Stimulated activated naive B cell treated with anti-CD40 and anti-IgM and Interleukin-4, amounts not matched to agents 10 μg/mL and 1 μg/mL and 100 μg/mL, for 72 hours (primary cell): Measurements from ENCODE around the gene KRT7.
"Not testable (repeated sequence)": the region's sequence is repeated elsewhere in the genome, so short reads cannot be mapped to it uniquely, and the experiment has no call there.

Experiments
- ATAC-seq, 2 donors: fragments of 150-1000 bp; cut with Tn5 transposase; replicated peaks; 2 replicates each; pipeline ENCODE4 v1.10.0; 2021; ENCODE audit warnings: moderate library complexity in 1 of 2
- DNase-seq: peaks from one replicate; pipeline ENCODE4 v3.0.0; 2021
- H3K27ac Mint-ChIP-seq: one replicate; pipeline ENCODE4 v1.8.0; 2022; ENCODE audit warnings: mild to moderate bottlenecking, mixed read lengths
- H3K27me3 Mint-ChIP-seq, 2 donors: one replicate each; pipeline ENCODE4 v1.8.0; 2022; ENCODE audit warnings: mixed read lengths in 2 of 2
- H3K36me3 Mint-ChIP-seq, 2 donors: one replicate each; pipeline ENCODE4 v1.8.0; 2022; ENCODE audit warnings: mixed read lengths in 2 of 2, mild to moderate bottlenecking in 1 of 2
- H3K4me1 Mint-ChIP-seq, 2 donors: one replicate each; pipeline ENCODE4 v1.8.0; 2022; ENCODE audit warnings: mixed read lengths in 2 of 2, mild to moderate bottlenecking in 1 of 2
- H3K4me3 Mint-ChIP-seq, 2 donors: one replicate each; pipeline ENCODE4 v1.8.0; 2022; ENCODE audit warnings: mild to moderate bottlenecking in 2 of 2, mixed read lengths in 2 of 2, moderate library complexity in 1 of 2
- H3K9me3 Mint-ChIP-seq, 2 donors: one replicate each; pipeline ENCODE4 v1.8.0; 2022; ENCODE audit warnings: mixed read lengths in 2 of 2, mild to moderate bottlenecking in 1 of 2

Gene KRT7

DNA sequence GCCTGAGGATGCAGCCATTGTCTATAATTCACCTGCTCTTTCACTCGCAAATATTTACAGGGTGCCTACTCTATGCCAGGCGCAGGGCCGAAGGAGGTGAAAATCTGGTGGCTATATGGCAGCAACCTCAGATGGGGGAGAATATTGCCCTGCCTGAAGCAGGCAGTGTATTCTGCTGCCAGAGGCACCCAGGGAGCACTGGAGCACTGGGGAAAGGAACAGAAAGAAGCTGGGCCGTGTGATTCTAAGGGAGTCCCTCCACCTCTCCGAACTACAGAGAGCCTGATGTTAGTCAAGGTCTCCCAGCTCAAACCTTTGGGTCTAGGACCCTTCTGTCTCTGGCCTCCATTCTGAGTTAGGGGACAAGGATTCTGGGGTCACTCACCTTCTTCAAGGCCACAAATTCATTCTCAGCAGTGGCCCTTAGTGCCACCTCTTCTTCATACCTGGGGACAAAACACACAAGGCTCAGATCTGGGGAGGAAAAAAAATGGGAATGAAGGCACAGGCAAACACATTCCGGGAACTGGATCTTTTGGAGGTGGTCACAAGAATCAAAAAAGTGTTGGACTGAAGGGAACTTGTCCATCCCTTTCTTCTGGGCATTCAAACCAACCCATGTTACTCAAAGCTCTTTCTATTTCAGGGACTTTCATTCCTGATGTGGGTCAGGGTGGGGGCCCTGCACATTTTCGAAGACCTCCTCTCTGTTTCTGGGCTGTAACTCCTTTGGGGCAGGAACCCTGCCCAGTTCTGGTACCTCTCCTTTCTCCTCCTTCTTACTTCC lies 22.1 kb downstream of the KRT7 start:
- H3K9me3 Mint-ChIP-seq: no peaks in the 10 kb centered on the region
- H3K36me3 Mint-ChIP-seq: no peaks in the 10 kb centered on the region
- no peak overlapping the region for H3K4me3 Mint-ChIP-seq
- no peak overlapping the region for H3K27ac Mint-ChIP-seq
- DNase-seq (no peak), ATAC-seq (no peak)
- H3K4me1 Mint-ChIP-seq: no peaks in the 10 kb centered on the region
- peaks cover 64 to 77% of the 10 kb centered on the region in 2 donors for H3K27me3 Mint-ChIP-seq

DNA sequence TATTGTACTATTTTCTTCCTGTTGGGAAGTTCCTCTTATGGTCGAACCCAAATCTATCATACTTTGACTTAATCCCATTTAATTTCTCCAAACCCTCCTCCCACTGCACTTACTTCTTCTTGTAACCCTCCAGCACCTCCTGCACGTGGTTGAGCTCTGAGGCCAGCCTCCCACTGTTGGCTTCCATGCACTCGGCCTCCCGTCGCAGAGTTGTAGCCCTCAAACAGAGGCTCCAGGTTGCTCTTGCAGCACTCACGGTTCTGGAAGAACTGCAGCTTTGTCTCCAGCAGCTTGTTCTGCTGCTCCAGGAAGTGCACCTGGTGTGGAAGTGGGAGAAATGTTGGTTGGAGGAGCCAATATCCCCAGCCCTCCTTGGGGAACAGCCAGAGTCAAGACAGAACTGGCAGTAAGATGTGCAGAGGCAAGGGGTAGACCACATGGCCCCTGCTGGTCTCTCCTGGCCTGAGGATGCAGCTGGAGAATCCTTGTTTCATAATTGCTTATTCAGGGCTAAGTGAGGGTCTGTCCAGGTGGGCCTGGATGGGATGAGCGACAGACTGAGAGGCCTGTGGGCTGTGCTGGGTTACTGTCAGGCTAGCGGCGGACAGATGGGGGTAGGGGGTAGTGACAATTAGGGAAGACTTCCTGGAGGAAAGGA lies 23.0 kb downstream of the KRT7 start:
- Mint-ChIP-seq H3K27ac (no peak overlapping the region), H3K27me3 (peaks cover 69 to 77% of the 10 kb centered on the region in 2 donors), H3K4me1 (no peaks in the 10 kb centered on the region), H3K36me3 (no peaks in the 10 kb centered on the region), H3K9me3 (no peaks in the 10 kb centered on the region), H3K4me3 (no peak overlapping the region)
- DNase-seq: no peak
- no peak for ATAC-seq

- H3K4me3 Mint-ChIP-seq: no peak overlapping the region
- H3K27me3 Mint-ChIP-seq: peaks cover 73 to 80% of the 10 kb centered on the region in 2 donors
- no peaks in the 10 kb centered on the region for H3K9me3 Mint-ChIP-seq
- H3K36me3 Mint-ChIP-seq: no peaks in the 10 kb centered on the region
- H3K4me1 Mint-ChIP-seq: no peaks in the 10 kb centered on the region
- no peak overlapping the region for H3K27ac Mint-ChIP-seq
- no peak for DNase-seq
- ATAC-seq: no peak
These were observed 23.5 kb downstream of the KRT7 start for GRCh38 chr12:52256584-52256935.

GRCh38 chr12:52257074-52257551 lies 24.1 kb downstream of the KRT7 start:
- H3K9me3 Mint-ChIP-seq: no peaks in the 10 kb centered on the region
- DNase-seq: no peak
- no peak overlapping the region for H3K4me3 Mint-ChIP-seq
- H3K27me3 Mint-ChIP-seq: peaks cover 71 to 84% of the 10 kb centered on the region in 2 donors
- no peak for ATAC-seq
- no peaks in the 10 kb centered on the region for H3K36me3 Mint-ChIP-seq
- H3K27ac Mint-ChIP-seq: no peak overlapping the region
- H3K4me1 Mint-ChIP-seq: no peaks in the 10 kb centered on the region

DNA sequence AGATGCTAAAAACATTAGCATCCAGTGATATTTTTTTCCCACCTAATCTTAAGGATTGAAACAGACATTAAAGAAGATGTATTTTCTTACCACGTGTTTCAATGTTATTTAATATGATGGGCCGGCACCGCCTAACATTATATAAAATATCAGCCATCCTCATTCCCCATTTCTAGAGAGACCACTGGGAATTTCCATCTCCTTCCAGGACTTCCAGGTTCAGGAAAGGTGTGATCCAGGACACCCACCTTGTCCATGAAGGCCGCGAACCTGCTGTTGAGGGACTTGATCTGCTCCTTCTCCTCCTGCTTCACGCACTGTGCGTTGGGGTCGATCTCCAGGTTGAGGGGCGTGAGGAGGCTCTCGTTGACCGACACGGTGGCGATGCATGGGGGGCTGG lies 24.9 kb downstream of the KRT7 start:
- H3K27me3 Mint-ChIP-seq: peaks cover 71 to 86% of the 10 kb centered on the region in 2 donors
- DNase-seq, H3K4me3 Mint-ChIP-seq, ATAC-seq, H3K27ac Mint-ChIP-seq, H3K4me1 Mint-ChIP-seq, H3K9me3 Mint-ChIP-seq, H3K36me3 Mint-ChIP-seq: not testable (repeated sequence)

- ATAC-seq (no peak), DNase-seq (no peak)
- Mint-ChIP-seq H3K4me3 (no peak overlapping the region), H3K36me3 (no peaks in the 10 kb centered on the region), H3K27ac (no peak overlapping the region), H3K4me1 (no peaks in the 10 kb centered on the region), H3K27me3 (peaks cover 66 to 81% of the 10 kb centered on the region in 2 donors), H3K9me3 (no peaks in the 10 kb centered on the region)
These were observed 25.4 kb downstream of the KRT7 start for GRCh38 chr12:52258335-52258901.

- no peaks in the 10 kb centered on the region for H3K4me1 Mint-ChIP-seq
- ATAC-seq: no peak
- H3K9me3 Mint-ChIP-seq: no peaks in the 10 kb centered on the region
- H3K36me3 Mint-ChIP-seq: no peaks in the 10 kb centered on the region
- H3K4me3 Mint-ChIP-seq: no peak overlapping the region
- DNase-seq: no peak
- H3K27me3 Mint-ChIP-seq: peaks cover 61 to 68% of the 10 kb centered on the region in 2 donors
- no peak overlapping the region for H3K27ac Mint-ChIP-seq
These were observed 26.7 kb downstream of the KRT7 start for GRCh38 chr12:52259657-52260243.

- H3K9me3 Mint-ChIP-seq: no peaks in the 10 kb centered on the region
- no peak for ATAC-seq
- no peak overlapping the region for H3K4me3 Mint-ChIP-seq
- peaks cover 53 to 59% of the 10 kb centered on the region in 2 donors for H3K27me3 Mint-ChIP-seq
- H3K27ac Mint-ChIP-seq: peak overlapping the region; percentile 10
- H3K4me1 Mint-ChIP-seq: no peaks in the 10 kb centered on the region
- no peaks in the 10 kb centered on the region for H3K36me3 Mint-ChIP-seq
- no peak for DNase-seq
These were observed 27.5 kb downstream of the KRT7 start for GRCh38 chr12:52260361-52261207.

GRCh38 chr12:52261208-52261484 lies 28.1 kb downstream of the KRT7 start:
- ATAC-seq: no peak

DNA sequence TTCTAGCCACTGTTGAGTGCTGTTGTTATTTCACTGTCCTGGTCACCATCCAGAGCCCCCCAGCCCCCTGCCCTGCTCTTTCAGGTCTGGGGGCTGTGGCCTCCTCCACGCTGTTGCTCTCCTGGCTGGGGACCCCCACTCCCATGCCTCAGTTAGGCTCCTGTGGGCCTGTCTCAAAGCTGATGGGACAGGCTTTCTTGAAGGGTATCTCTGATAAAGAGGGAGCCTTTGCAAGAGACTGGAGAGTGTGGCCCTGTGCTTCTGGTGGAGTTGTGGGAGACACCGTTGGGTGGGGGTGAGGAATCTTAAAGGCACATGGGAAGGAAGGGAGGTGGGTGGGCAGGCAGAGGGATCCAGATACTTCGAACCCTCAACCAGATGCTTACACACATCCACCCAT lies 29.2 kb downstream of the KRT7 start:
- DNase-seq (no peak), ATAC-seq (no peak)
- Mint-ChIP-seq H3K27ac (no peak overlapping the region), H3K27me3 (peaks cover 41 to 42% of the 10 kb centered on the region in 2 donors), H3K9me3 (no peaks in the 10 kb centered on the region), H3K4me3 (no peak overlapping the region), H3K36me3 (no peaks in the 10 kb centered on the region), H3K4me1 (no peaks in the 10 kb centered on the region)

More at GRCh38 chr12:52261208-52261484, 28.1 kb downstream of the KRT7 start:
- Mint-ChIP-seq H3K27me3 (peaks cover 47 to 54% of the 10 kb centered on the region in 2 donors), H3K4me3 (no peak overlapping the region), H3K4me1 (no peaks in the 10 kb centered on the region), H3K36me3 (no peaks in the 10 kb centered on the region), H3K27ac (no peak overlapping the region), H3K9me3 (no peaks in the 10 kb centered on the region)
- DNase-seq: no peak

- Mint-ChIP-seq H3K9me3 (no peaks in the 10 kb centered on the region), H3K36me3 (no peaks in the 10 kb centered on the region), H3K27me3 (peaks cover 38 to 41% of the 10 kb centered on the region in 2 donors), H3K4me1 (no peaks in the 10 kb centered on the region), H3K4me3 (no peak overlapping the region), H3K27ac (no peak overlapping the region)
- DNase-seq (no peak), ATAC-seq (no peak)
These were observed 30.9 kb downstream of the KRT7 start for GRCh38 chr12:52263761-52264434.

GRCh38 chr12:52264435-52264825 lies 31.4 kb downstream of the KRT7 start:
- DNase-seq (no peak), ATAC-seq (no peak)
- Mint-ChIP-seq H3K9me3 (no peaks in the 10 kb centered on the region), H3K27ac (no peak overlapping the region), H3K4me1 (no peaks in the 10 kb centered on the region), H3K4me3 (no peak overlapping the region), H3K27me3 (peaks cover 33 to 36% of the 10 kb centered on the region in 2 donors), H3K36me3 (no peaks in the 10 kb centered on the region)

GRCh38 chr12:52266514-52266913 lies 33.5 kb downstream of the KRT7 start:
- ATAC-seq: no peak
- Mint-ChIP-seq H3K4me3 (no peak overlapping the region), H3K9me3 (no peaks in the 10 kb centered on the region), H3K4me1 (no peaks in the 10 kb centered on the region), H3K36me3 (no peaks in the 10 kb centered on the region), H3K27me3 (peaks cover 27 to 29% of the 10 kb centered on the region in 2 donors), H3K27ac (no peak overlapping the region)
- DNase-seq: no peak

DNA sequence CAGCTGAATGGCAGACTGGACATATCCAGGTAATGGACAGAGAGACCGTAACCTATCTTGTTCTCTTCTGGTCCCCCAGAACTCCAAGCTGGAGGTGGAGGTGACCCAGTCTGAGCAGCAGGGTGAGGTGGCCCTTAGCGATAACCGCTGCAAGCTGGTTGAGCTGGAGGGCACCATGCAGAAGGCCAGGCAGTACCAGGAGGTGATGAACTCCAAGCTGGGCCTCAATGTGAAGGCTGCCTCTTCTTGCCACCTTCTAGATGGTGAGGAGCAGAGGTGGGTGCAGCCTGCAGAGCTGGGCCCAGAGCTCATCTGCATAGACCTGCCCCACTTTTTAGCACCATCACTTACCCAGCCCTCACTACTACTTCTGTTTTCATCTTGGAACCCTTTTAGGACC lies 34.2 kb downstream of the KRT7 start:
- peaks cover 23 to 24% of the 10 kb centered on the region in 2 donors for H3K27me3 Mint-ChIP-seq
- H3K9me3 Mint-ChIP-seq: no peaks in the 10 kb centered on the region

More for the DNA sequence above, 34.2 kb downstream of the KRT7 start:
- ATAC-seq (no peak), DNase-seq (no peak)
- Mint-ChIP-seq H3K4me3 (no peak overlapping the region), H3K27ac (no peak overlapping the region), H3K36me3 (no peaks in the 10 kb centered on the region), H3K4me1 (no peaks in the 10 kb centered on the region)
